GM23338 (cell line): Measurements from ENCODE around the gene TSPAN32. TPM values are rescaled to one million over a fixed set of nuclear protein-coding genes. Genes with fewer than 3 reads are reported as not detected.

Source experiments
- ATAC-seq: fragments of 200-7000 bp; cut with Tn5 transposase; 3 replicates; pipeline ENCODE4 v1.9.1; 2020
- DNase-seq: peaks from one replicate; pipeline ENCODE4 v3.0.0-alpha.2; 2015; ENCODE audit warnings: low spot score
- H2AFZ ChIP-seq: fragments of 200-600 bp; sonication (generic); 2 replicates; pipeline ENCODE4 v1.8.0; 2016; ENCODE audit warnings: antibody characterized with exemption, mild to moderate bottlenecking, moderate library complexity
- H3F3A ChIP-seq: fragments of 200-600 bp; sonication (generic); replicated peaks from 2 replicates; pipeline ENCODE4 v1.8.0; 2017; ENCODE audit warnings: antibody characterized with exemption, mixed run types, low read depth
- H3K27ac ChIP-seq: fragments of 200-600 bp; sonication (generic); 2 replicates; pipeline ENCODE4 v1.6.1; 2016; ENCODE audit warnings: low read depth
- H3K27me3 ChIP-seq: fragments of 200-600 bp; sonication (generic); 2 replicates; pipeline ENCODE4 v1.8.0; 2016; ENCODE audit warnings: mild to moderate bottlenecking, mixed run types, moderate library complexity; ENCODE audit not compliant: insufficient read depth
- H3K36me3 ChIP-seq: fragments of 200-600 bp; sonication (generic); 2 replicates; pipeline ENCODE4 v1.8.0; 2016; ENCODE audit warnings: mild to moderate bottlenecking; ENCODE audit not compliant: insufficient read depth
- H3K4me1 ChIP-seq: fragments of 200-600 bp; sonication (generic); 2 replicates; pipeline ENCODE4 v1.8.0; 2016; ENCODE audit warnings: mild to moderate bottlenecking, moderate library complexity; ENCODE audit not compliant: insufficient read depth
- H3K4me2 ChIP-seq: fragments of 200-600 bp; sonication (generic); 2 replicates; pipeline ENCODE4 v1.7.1; 2017; ENCODE audit warnings: mixed run types
- H3K4me3 ChIP-seq: fragments of 200-600 bp; sonication (generic); 2 replicates; pipeline ENCODE4 v1.6.1; 2016; ENCODE audit warnings: mixed run types
- H3K79me2 ChIP-seq: fragments of 200-600 bp; sonication (generic); replicated peaks from 2 replicates; pipeline ENCODE4 v1.8.0; 2017; ENCODE audit warnings: mild to moderate bottlenecking; ENCODE audit not compliant: insufficient read depth
- H3K9me2 ChIP-seq: fragments of 200-600 bp; sonication (generic); 2 replicates; pipeline ENCODE4 v1.8.0; 2017; ENCODE audit not compliant: insufficient read depth
- H4K20me1 ChIP-seq: fragments of 200-600 bp; sonication (generic); replicated peaks from 2 replicates; pipeline ENCODE4 v1.8.0; 2017; ENCODE audit warnings: mild to moderate bottlenecking; ENCODE audit not compliant: insufficient read depth
- H3K27ac Mint-ChIP-seq: 2 replicates; pipeline ENCODE4 v1.8.0; 2020; ENCODE audit warnings: inconsistent platforms, mild to moderate bottlenecking, moderate library complexity, mixed read lengths
- H3K27me3 Mint-ChIP-seq: 3 replicates; pipeline ENCODE4 v1.8.0; 2022; ENCODE audit warnings: low read depth, mild to moderate bottlenecking, moderate library complexity, mixed read lengths, inconsistent platforms; ENCODE audit not compliant: insufficient read depth, poor library complexity
- H3K36me3 Mint-ChIP-seq: 3 replicates; pipeline ENCODE4 v1.8.0; 2021; ENCODE audit warnings: low read depth, mild to moderate bottlenecking, inconsistent platforms, moderate library complexity, mixed read lengths
- H3K4me1 Mint-ChIP-seq: 3 replicates; pipeline ENCODE4 v1.8.0; 2020; ENCODE audit warnings: mild to moderate bottlenecking, inconsistent platforms, mixed read lengths
- H3K4me3 Mint-ChIP-seq: 3 replicates; pipeline ENCODE4 v1.8.0; 2021; ENCODE audit warnings: moderate library complexity, mild to moderate bottlenecking, inconsistent platforms, mixed read lengths
- H3K9me3 Mint-ChIP-seq: 3 replicates; pipeline ENCODE4 v1.8.0; 2020; ENCODE audit warnings: moderate library complexity, mild to moderate bottlenecking, inconsistent platforms, mixed read lengths
- EZH2 ChIP-seq: fragments of 200-600 bp; sonication (generic); IDR thresholded peaks from one replicate; pipeline ENCODE4 v1.8.0; 2017; ENCODE audit warnings: antibody characterized with exemption, mild to moderate bottlenecking, low read depth; ENCODE audit not compliant: unreplicated experiment
- EZH2phosphoT487 ChIP-seq: fragments of 200-600 bp; sonication (generic); IDR thresholded peaks from one replicate; pipeline ENCODE4 v1.8.1; 2018; ENCODE audit warnings: antibody characterized with exemption; ENCODE audit not compliant: unreplicated experiment
- REST ChIP-seq: IDR thresholded peaks from one replicate; pipeline ENCODE4 v1.6.1; 2018; ENCODE audit warnings: antibody characterized with exemption; ENCODE audit not compliant: unreplicated experiment
- STAT1 ChIP-seq: IDR thresholded peaks from one replicate; pipeline ENCODE4 v1.6.1; 2016; ENCODE audit warnings: antibody characterized with exemption; ENCODE audit not compliant: unreplicated experiment
- ZNF331 ChIP-seq: fragments of 250-450 bp; sonication (Bioruptor Pico); IDR thresholded peaks from 2 replicates; pipeline ENCODE4 v1.5.0; 2020; ENCODE audit warnings: low read depth, mild to moderate bottlenecking, moderate library complexity
- polyA plus RNA-seq: library from polyadenylated mRNA; unstranded; fragments of >200 nt; fragmentation: Nextera tagmentation; extraction: Ambion mirVana; gene quantifications from 2 replicates; pipeline ENCODE4 v1.2.1, GENCODE V29; 2016
- total RNA-seq: library from RNA; depleted of rRNA; stranded (reverse); fragments of >200 nt; shearing (Covaris generic); gene quantifications from 2 replicates; pipeline ENCODE4 v1.2.3, GENCODE V29; 2014
- TF ChIP-seq, protein P1 (sequence below), 2 experiments: fragments of 200-600 bp in 1 of 2; sonication (generic) in 1 of 2; conservative IDR thresholded peaks; 2 replicates each; pipeline versions ENCODE4 v1.5.1 to v1.6.1; 2016 to 2017; ENCODE audit warnings: antibody characterized with exemption in 2 of 2, low read depth in 2 of 2, mild to moderate bottlenecking in 2 of 2, moderate library complexity in 1 of 2
- TF ChIP-seq, protein P2 (sequence below): IDR thresholded peaks from 2 replicates; pipeline ENCODE4 v1.6.1; 2016; ENCODE audit warnings: antibody characterized with exemption

TSPAN32 gene
- total and polyA plus RNA-seq, 2 experiments from 2014 or later, result not detected

DNA sequence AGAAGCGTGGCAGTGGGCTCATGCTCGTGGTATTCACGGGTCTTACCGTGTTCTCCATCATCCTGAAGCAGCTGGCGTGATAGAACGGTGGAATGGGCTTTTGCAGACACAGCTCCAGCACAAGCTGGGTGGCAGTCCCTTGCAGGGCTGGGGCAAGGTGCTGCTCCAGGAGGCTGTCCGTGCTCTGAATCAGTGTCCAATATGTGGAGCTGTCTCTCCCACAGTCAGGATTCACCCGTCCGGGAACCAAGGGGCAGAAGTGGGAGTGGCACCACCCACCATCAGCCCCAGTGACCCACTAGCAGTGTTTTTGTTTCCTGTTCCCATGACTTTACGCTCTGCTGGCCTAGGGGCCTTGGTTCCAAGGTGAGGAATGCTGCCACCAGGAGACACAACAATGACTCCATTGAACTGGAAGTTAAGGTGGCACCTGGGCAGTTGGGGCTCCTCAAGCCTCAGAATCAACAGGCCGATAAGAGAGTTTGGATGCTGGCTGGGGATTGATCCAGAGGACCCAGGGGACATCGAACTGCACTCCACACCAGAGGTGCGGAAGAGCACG lies 58.3 kb downstream of the TSPAN32 start:
- no peak for ATAC-seq
- H3K27me3 Mint-ChIP-seq, result peaks cover 8% of the 10 kb centered on the region
- no peak overlapping the region for H2AFZ ChIP-seq

DNA sequence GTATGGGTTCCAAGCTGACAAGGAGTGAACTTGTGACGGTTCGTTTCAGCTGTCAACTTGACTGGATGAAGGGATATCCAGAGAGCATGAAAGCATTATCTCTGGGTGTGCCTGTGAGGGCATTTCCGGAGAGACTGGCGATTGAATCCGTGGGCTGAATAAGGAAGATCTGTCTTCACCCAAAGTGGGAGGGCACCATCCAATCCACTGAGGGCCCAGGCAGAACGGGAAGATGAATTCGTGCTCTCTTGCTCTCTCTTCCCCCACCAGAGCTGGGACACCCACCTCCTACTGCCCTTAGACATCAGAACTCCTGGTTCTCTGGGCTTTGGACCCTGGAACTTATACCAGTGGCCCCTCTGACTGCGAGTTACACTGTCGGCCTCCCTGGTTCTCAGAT lies 59.8 kb downstream of the TSPAN32 start:
- no peaks in the 10 kb centered on the region for H3K4me1 ChIP-seq
- Mint-ChIP-seq H3K4me3 (no peak overlapping the region), H3K4me1 (no peaks in the 10 kb centered on the region), H3K9me3 (peaks cover 3% of the 10 kb centered on the region; the same call in 2 of the 3 replicates), H3K36me3 (peaks cover 2% of the 10 kb centered on the region; the same call in 1 of the 3 replicates), H3K27me3 (peaks cover 5% of the 10 kb centered on the region), H3K27ac (no peak overlapping the region)
- no peak overlapping the region for H3K4me3 ChIP-seq
- no peaks in the 10 kb centered on the region for H3K79me2 ChIP-seq
- no peaks in the 10 kb centered on the region for H3K36me3 ChIP-seq
- no peaks in the 10 kb centered on the region for H3K27me3 ChIP-seq
- no peak overlapping the region for H2AFZ ChIP-seq
- no peak overlapping the region for H3K4me2 ChIP-seq
- ATAC-seq, result no peak
- DNase-seq, result no peak
- H3K27ac ChIP-seq, result no peak overlapping the region
- TF ChIP-seq EZH2, result no peak
- no peak for TF ChIP-seq EZH2phosphoT487
- TF ChIP-seq, protein P1, sequence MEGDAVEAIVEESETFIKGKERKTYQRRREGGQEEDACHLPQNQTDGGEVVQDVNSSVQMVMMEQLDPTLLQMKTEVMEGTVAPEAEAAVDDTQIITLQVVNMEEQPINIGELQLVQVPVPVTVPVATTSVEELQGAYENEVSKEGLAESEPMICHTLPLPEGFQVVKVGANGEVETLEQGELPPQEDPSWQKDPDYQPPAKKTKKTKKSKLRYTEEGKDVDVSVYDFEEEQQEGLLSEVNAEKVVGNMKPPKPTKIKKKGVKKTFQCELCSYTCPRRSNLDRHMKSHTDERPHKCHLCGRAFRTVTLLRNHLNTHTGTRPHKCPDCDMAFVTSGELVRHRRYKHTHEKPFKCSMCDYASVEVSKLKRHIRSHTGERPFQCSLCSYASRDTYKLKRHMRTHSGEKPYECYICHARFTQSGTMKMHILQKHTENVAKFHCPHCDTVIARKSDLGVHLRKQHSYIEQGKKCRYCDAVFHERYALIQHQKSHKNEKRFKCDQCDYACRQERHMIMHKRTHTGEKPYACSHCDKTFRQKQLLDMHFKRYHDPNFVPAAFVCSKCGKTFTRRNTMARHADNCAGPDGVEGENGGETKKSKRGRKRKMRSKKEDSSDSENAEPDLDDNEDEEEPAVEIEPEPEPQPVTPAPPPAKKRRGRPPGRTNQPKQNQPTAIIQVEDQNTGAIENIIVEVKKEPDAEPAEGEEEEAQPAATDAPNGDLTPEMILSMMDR (conservative IDR thresholded peaks at IDR 0.05; ENCODE audit: low read depth in 2 of 2), result no peak
- no peak for TF ChIP-seq REST
- no peak for TF ChIP-seq ZNF331 (CRISPR knock-in tag)
- TF ChIP-seq, protein P2, sequence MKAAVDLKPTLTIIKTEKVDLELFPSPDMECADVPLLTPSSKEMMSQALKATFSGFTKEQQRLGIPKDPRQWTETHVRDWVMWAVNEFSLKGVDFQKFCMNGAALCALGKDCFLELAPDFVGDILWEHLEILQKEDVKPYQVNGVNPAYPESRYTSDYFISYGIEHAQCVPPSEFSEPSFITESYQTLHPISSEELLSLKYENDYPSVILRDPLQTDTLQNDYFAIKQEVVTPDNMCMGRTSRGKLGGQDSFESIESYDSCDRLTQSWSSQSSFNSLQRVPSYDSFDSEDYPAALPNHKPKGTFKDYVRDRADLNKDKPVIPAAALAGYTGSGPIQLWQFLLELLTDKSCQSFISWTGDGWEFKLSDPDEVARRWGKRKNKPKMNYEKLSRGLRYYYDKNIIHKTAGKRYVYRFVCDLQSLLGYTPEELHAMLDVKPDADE, result no peak
- TF ChIP-seq STAT1, result no peak
- H3K9me2 ChIP-seq, result no peaks in the 10 kb centered on the region
- no peaks in the 10 kb centered on the region for H3F3A ChIP-seq
- no peaks in the 10 kb centered on the region for H4K20me1 ChIP-seq

More for the DNA sequence above, 58.3 kb downstream of the TSPAN32 start:
- no peaks in the 10 kb centered on the region for H3K4me1 ChIP-seq
- H3K27ac Mint-ChIP-seq, result no peak overlapping the region
- no peak overlapping the region for H3K4me2 ChIP-seq
- no peaks in the 10 kb centered on the region for H3K79me2 ChIP-seq
- DNase-seq, result no peak
- no peaks in the 10 kb centered on the region for H4K20me1 ChIP-seq
- H3K27ac ChIP-seq, result no peak overlapping the region
- H3K27me3 ChIP-seq, result no peaks in the 10 kb centered on the region
- H3K4me1 Mint-ChIP-seq, result no peaks in the 10 kb centered on the region
- H3K9me2 ChIP-seq, result no peaks in the 10 kb centered on the region
- peaks cover 3% of the 10 kb centered on the region; the same call in 1 of the 3 replicates for H3K36me3 Mint-ChIP-seq
- H3K9me3 Mint-ChIP-seq, result peaks cover 15% of the 10 kb centered on the region
- no peak overlapping the region for H3K4me3 Mint-ChIP-seq
- H3F3A ChIP-seq, result no peaks in the 10 kb centered on the region
- TF ChIP-seq REST, result no peak
- TF ChIP-seq EZH2phosphoT487, result no peak
- no peak for TF ChIP-seq ZNF331 (CRISPR knock-in tag)
- no peaks in the 10 kb centered on the region for H3K36me3 ChIP-seq
- H3K4me3 ChIP-seq, result no peak overlapping the region
